Muscle layer of colon (tissue), 2 donors: Measurements from ENCODE around the gene MAN1A1.

Source experiments
- H3K27ac ChIP-seq: one replicate; pipeline ENCODE4 v1.7.0; 2013; ENCODE audit warnings: low read depth, mild to moderate bottlenecking, low read length, moderate library complexity
- H3K27me3 ChIP-seq, 2 donors: one replicate each; pipeline ENCODE4 v1.7.0; 2013; ENCODE audit warnings: low read length in 2 of 2, mild to moderate bottlenecking in 2 of 2; ENCODE audit not compliant: insufficient read depth in 2 of 2, control insufficient read depth in 1 of 2
- H3K36me3 ChIP-seq: one replicate; pipeline ENCODE4 v1.7.0; 2013; ENCODE audit warnings: mild to moderate bottlenecking, low read length; ENCODE audit not compliant: insufficient read depth
- H3K4me1 ChIP-seq: one replicate; pipeline ENCODE4 v1.7.0; 2013; ENCODE audit warnings: mild to moderate bottlenecking, low read length; ENCODE audit not compliant: insufficient read depth
- H3K4me3 ChIP-seq, 2 donors: one replicate each; pipeline ENCODE4 v1.7.0; 2013; ENCODE audit warnings: low read length in 2 of 2, low read depth in 1 of 2, mild to moderate bottlenecking in 1 of 2, moderate library complexity in 1 of 2
- H3K9ac ChIP-seq: one replicate; pipeline ENCODE4 v1.7.0; 2013; ENCODE audit warnings: low read length
- H3K9me3 ChIP-seq: one replicate; pipeline ENCODE4 v1.7.0; 2013; ENCODE audit warnings: mild to moderate bottlenecking, low read length
- donor health status: abdominal sarcoma.
- donor health status: Adenocarcinoma of cecum.

MAN1A1 gene

GRCh38 chr6:119345114-119345513, 4.4 kb downstream of the MAN1A1 start:
- Histone ChIP-seq H3K9me3 (no peaks in the 10 kb centered on the region), H3K27ac (no peak overlapping the region), H3K4me3 (no peak overlapping the region), H3K4me1 (peaks cover 29% of the 10 kb centered on the region), H3K36me3 (no peaks in the 10 kb centered on the region), H3K9ac (no peak overlapping the region), H3K27me3 (no peaks in the 10 kb centered on the region)

DNA sequence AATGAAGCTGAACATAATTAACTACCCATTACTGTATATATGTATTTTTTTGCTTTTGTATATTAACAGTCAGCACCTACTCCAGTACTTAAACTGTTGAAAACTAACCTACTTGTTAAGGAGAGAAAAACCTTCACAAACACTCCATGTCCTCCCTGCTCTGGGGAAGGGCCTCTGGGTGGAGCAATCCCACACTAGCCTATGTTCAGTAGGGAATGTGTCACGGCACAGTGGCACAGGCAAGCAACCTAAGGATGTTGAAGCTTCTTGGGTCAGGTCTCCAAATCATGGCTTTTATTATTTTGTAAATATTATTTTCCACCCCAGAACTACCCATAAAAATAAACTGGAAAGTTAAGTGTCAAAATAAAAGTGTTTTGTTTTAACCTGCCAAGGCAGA, 5.3 kb downstream of the MAN1A1 start:
- Histone ChIP-seq H3K27me3 (no peaks in the 10 kb centered on the region), H3K27ac (no peak overlapping the region), H3K9me3 (no peaks in the 10 kb centered on the region), H3K4me1 (peaks cover 33% of the 10 kb centered on the region), H3K4me3 (no peak overlapping the region), H3K36me3 (no peaks in the 10 kb centered on the region), H3K9ac (no peak overlapping the region)

DNA sequence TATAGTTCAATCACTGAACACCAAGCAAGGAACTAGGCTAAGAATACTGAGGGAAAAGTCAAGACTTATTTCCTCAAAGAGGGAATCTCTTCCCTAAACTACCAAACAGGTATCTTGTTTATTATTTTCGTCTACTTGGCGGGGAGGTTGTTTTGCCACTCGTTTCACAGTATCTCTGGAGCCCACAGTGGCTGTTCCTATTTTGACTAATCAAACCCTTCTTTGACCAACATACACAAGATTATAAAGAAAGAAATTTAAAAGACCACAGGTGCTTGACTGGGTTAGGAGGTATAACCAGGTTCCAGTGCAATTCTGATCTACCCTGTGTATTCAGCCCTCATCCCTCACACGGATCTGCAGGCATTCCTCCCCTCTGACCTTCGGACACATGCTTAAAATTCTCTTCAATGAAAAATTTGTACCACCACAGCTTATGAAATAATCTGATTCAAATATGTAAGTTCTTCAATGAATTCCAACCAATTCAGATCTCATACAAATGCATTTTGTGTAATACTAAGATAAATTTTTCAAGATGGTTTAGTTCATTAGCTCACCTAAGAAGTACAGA, 5.9 kb downstream of the MAN1A1 start:
- no peaks in the 10 kb centered on the region for H3K36me3 ChIP-seq
- H3K4me3 ChIP-seq: no peak overlapping the region
- H3K27me3 ChIP-seq: no peaks in the 10 kb centered on the region
- no peak overlapping the region for H3K27ac ChIP-seq
- no peak overlapping the region for H3K9ac ChIP-seq
- H3K9me3 ChIP-seq: no peaks in the 10 kb centered on the region
- peaks cover 33% of the 10 kb centered on the region for H3K4me1 ChIP-seq

DNA sequence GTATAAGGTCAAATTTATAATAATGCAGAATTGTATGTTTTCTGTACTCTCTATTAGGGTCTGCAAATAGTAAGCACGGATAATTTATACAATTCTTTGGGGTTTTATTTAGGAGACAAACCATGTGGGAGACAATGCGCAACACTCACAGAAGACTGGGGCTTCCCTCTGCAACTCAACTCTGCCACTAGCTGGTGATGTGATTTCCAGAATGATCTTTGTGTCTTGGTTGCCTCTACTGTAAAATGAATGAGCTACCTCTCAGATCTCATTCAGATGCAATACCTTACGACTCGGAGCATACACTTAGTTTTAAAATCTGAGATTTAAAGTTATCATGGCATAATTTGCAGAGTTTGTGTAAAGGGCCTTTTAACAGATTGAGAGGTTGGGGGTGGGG, 6.4 kb downstream of the MAN1A1 start:
- H3K9ac ChIP-seq: no peak overlapping the region
- no peak overlapping the region for H3K4me3 ChIP-seq
- H3K4me1 ChIP-seq: peaks cover 33% of the 10 kb centered on the region
- no peaks in the 10 kb centered on the region for H3K27me3 ChIP-seq
- H3K27ac ChIP-seq: no peak overlapping the region
- no peaks in the 10 kb centered on the region for H3K9me3 ChIP-seq
- no peaks in the 10 kb centered on the region for H3K36me3 ChIP-seq

DNA sequence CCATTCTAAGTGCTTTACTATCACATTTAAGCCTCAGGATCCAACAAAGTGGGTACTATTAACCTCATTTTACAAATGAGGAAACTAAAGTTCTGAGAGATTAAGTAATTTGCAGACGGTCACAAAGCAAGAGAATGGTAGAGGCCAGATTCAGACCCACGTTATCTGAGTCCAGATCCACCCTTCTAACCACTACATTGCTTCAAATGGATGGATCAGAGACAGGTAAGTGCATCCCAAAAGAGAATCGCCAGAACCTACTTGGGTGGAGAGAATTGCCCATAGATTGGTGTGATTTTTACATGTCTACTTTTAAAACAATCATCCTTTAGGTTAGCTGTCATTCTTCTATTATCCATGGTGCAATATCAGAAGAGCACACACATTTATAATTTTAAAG, 7.1 kb downstream of the MAN1A1 start:
- H3K9ac ChIP-seq: no peak overlapping the region
- no peaks in the 10 kb centered on the region for H3K36me3 ChIP-seq
- H3K4me3 ChIP-seq: no peak overlapping the region
- no peak overlapping the region for H3K27ac ChIP-seq
- no peaks in the 10 kb centered on the region for H3K9me3 ChIP-seq
- peaks cover 37% of the 10 kb centered on the region for H3K4me1 ChIP-seq
- H3K27me3 ChIP-seq: no peaks in the 10 kb centered on the region

GRCh38 chr6:119340796-119341487, 8.6 kb downstream of the MAN1A1 start:
- no peaks in the 10 kb centered on the region for H3K27me3 ChIP-seq
- H3K9me3 ChIP-seq: no peaks in the 10 kb centered on the region
- peaks cover 43% of the 10 kb centered on the region for H3K4me1 ChIP-seq
- H3K36me3 ChIP-seq: no peaks in the 10 kb centered on the region
- H3K4me3 ChIP-seq: no peak overlapping the region
- H3K27ac ChIP-seq: no peak overlapping the region
- no peak overlapping the region for H3K9ac ChIP-seq

DNA sequence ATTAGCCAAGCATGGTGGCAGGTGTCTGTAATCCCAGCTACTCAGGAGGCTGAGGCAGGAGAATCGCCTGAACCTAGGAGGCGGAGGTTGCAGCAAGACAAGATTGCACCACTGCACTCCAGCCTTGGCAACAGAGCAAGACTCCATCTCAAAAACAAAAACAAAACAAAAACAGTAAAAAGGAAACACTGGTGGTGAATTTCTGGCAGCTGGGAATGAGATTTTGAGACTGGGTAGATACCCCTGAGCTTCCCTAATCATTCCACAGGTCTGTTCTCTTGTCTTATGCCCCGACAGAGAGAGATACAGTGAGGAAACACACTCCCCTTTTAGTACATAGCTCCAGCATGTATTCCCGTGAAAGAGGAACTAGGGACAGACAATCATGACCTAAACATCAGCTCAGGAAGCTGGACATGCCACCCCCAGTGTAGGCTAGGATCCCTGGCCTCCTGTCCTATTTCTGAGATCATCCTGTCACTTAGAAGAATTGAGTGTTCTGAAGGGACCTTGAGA, 9.6 kb downstream of the MAN1A1 start:
- peaks cover 39% of the 10 kb centered on the region for H3K4me1 ChIP-seq
- H3K4me3 ChIP-seq: no peak overlapping the region
- no peaks in the 10 kb centered on the region for H3K9me3 ChIP-seq
- no peaks in the 10 kb centered on the region for H3K27me3 ChIP-seq
- no peak overlapping the region for H3K27ac ChIP-seq
- H3K9ac ChIP-seq: no peak overlapping the region
- H3K36me3 ChIP-seq: no peaks in the 10 kb centered on the region

DNA sequence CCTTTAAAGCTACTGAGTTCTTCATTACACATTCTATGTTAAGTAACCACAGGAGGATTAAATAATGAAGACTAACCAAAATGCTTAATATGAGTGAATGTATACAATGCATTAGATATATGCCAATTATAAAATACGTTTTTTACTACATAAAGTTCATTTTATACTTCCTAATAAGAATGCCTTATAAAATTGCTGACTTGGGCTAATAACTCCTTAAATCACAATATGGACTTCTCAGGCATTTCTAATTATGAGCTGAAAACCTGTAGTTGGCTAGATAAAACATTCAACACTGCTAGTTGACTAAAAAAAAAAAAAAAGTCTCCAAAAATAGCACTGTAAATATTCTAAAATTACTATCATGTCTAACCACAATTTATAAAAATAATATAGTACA, 11.8 kb downstream of the MAN1A1 start:
- Histone ChIP-seq H3K27ac (no peak overlapping the region), H3K9me3 (no peaks in the 10 kb centered on the region), H3K4me1 (peaks cover 35% of the 10 kb centered on the region), H3K9ac (no peak overlapping the region), H3K36me3 (no peaks in the 10 kb centered on the region), H3K4me3 (no peak overlapping the region), H3K27me3 (no peaks in the 10 kb centered on the region)

GRCh38 chr6:119337252-119337651, 12.3 kb downstream of the MAN1A1 start:
- H3K4me1 ChIP-seq: peaks cover 35% of the 10 kb centered on the region
- H3K27me3 ChIP-seq: no peaks in the 10 kb centered on the region
- no peak overlapping the region for H3K9ac ChIP-seq
- H3K27ac ChIP-seq: no peak overlapping the region
- H3K4me3 ChIP-seq: no peak overlapping the region
- H3K9me3 ChIP-seq: no peaks in the 10 kb centered on the region
- H3K36me3 ChIP-seq: no peaks in the 10 kb centered on the region

DNA sequence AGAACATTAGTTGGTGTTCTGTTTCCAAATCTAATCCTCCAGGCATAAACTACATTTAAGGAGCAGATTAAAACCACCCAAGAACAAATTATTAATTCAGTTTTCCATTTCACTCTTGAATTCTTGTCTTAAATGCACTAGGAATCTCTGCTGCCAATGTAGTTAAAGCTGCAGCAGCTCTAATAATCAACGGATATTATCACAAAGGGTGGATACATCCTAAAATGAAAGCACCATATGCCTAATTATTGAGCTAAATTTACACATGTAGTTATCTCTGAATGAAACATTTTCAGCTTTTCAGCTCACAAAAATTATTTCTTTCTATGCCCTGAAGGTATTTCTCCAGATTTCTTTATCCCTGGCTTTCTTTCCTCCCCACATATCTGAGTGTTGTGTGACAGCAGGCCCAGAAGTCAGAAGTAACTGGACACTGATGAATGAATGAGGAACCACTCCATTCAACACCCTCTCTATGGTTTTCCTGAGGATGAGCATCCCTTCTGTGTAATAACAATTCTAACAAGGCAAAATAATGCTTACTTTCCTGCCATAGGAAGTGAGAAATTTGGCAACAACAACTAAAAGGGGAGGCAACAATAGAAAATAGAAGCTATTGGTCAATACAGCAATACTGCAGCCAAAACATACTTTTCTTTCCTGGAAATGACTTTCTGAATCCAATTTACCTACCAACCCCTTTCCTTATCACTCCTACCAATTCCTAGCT, 14.9 kb downstream of the MAN1A1 start:
- no peak overlapping the region for H3K27ac ChIP-seq
- no peak overlapping the region for H3K4me3 ChIP-seq
- H3K36me3 ChIP-seq: no peaks in the 10 kb centered on the region
- peaks cover 18% of the 10 kb centered on the region for H3K4me1 ChIP-seq
- no peaks in the 10 kb centered on the region for H3K27me3 ChIP-seq
- no peak overlapping the region for H3K9ac ChIP-seq
- H3K9me3 ChIP-seq: no peaks in the 10 kb centered on the region

DNA sequence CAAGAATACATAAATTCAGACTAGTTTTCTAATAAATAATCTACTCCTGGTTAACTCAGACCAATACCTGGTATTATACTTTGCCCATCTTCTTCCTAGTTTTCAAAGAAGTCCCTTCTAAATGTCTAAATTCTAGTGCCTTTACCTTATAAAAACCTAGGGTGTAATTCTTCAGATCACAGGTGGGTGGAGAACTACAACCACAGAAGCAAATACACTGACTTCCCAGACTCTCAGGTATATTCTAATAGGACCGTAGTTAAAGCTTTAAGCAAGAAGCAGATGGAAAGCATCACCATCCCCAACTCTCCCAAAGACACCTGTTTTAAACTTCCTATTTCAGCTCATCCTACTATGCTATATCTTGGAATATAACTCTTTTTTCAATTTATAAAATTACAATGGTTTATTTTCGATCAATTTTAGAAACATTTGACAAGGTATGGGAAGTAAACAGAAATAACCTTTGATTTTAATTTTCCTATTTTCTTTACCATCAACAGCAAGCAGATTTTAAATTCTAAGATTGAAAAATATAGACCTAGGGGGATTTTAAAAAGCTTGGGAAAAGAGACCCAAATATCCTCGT, 15.8 kb downstream of the MAN1A1 start:
- Histone ChIP-seq H3K9me3 (no peaks in the 10 kb centered on the region), H3K9ac (no peak overlapping the region), H3K4me1 (peaks cover 23% of the 10 kb centered on the region), H3K4me3 (no peak overlapping the region), H3K27me3 (no peaks in the 10 kb centered on the region), H3K27ac (no peak overlapping the region), H3K36me3 (no peaks in the 10 kb centered on the region)
